Hepatocyte (in vitro differentiated cells): ENCODE results near the gene GPC5. TPM values are rescaled to one million over a fixed set of nuclear protein-coding genes. Genes with fewer than 3 reads are reported as not detected.

ENCODE experiments used
- DNase-seq: peaks from one replicate; pipeline ENCODE4 v3.0.0-alpha.2; 2016; ENCODE audit warnings: low spot score
- H2AFZ ChIP-seq: fragments of 200-600 bp; sonication (generic); 2 replicates; pipeline ENCODE4 v1.6.0; 2016; ENCODE audit warnings: antibody characterized with exemption, mild to moderate bottlenecking
- H3K27ac ChIP-seq: fragments of 200-600 bp; sonication (generic); 2 replicates; pipeline ENCODE4 v1.5.1; 2016; ENCODE audit warnings: mild to moderate bottlenecking
- H3K27me3 ChIP-seq: fragments of 200-600 bp; sonication (generic); 2 replicates; pipeline ENCODE4 v1.6.1; 2016
- H3K36me3 ChIP-seq: fragments of 200-600 bp; sonication (generic); replicated peaks from 2 replicates; pipeline ENCODE4 v1.5.1; 2016; ENCODE audit warnings: low read depth; ENCODE audit not compliant: insufficient read depth
- H3K4me1 ChIP-seq: fragments of 200-600 bp; sonication (generic); 2 replicates; pipeline ENCODE4 v1.5.1; 2016; ENCODE audit warnings: mild to moderate bottlenecking, moderate library complexity; ENCODE audit not compliant: insufficient read depth
- H3K4me2 ChIP-seq: fragments of 200-600 bp; sonication (generic); 2 replicates; pipeline ENCODE4 v1.6.0; 2016
- H3K4me3 ChIP-seq: fragments of 200-600 bp; sonication (generic); 2 replicates; pipeline ENCODE4 v1.5.1; 2016; ENCODE audit warnings: mild to moderate bottlenecking
- H3K79me2 ChIP-seq: fragments of 200-600 bp; sonication (generic); 2 replicates; pipeline ENCODE4 v1.6.0; 2017; ENCODE audit warnings: mild to moderate bottlenecking
- H3K9me2 ChIP-seq: fragments of 200-600 bp; sonication (generic); replicated peaks from 2 replicates; pipeline ENCODE4 v1.6.0; 2017; ENCODE audit warnings: mild to moderate bottlenecking; ENCODE audit not compliant: insufficient read depth
- H3K9me3 ChIP-seq: fragments of 200-600 bp; sonication (generic); 2 replicates; pipeline ENCODE4 v1.5.1; 2016; ENCODE audit warnings: low read depth, mild to moderate bottlenecking
- H4K20me1 ChIP-seq: fragments of 200-600 bp; sonication (generic); 2 replicates; pipeline ENCODE4 v1.6.0; 2016; ENCODE audit warnings: mild to moderate bottlenecking; ENCODE audit not compliant: insufficient read depth, poor library complexity, severe bottlenecking
- CTCF ChIP-seq: fragments of 200-600 bp; sonication (generic); IDR thresholded peaks from 2 replicates; pipeline ENCODE4 v1.5.1; 2016; ENCODE audit warnings: antibody characterized with exemption, mild to moderate bottlenecking; ENCODE audit not compliant: poor library complexity
- EZH2 ChIP-seq: fragments of 200-600 bp; sonication (generic); IDR thresholded peaks from 2 replicates; pipeline ENCODE4 v1.6.1; 2016; ENCODE audit warnings: antibody characterized with exemption, mild to moderate bottlenecking, borderline replicate concordance
- EZH2phosphoT487 ChIP-seq: fragments of 200-600 bp; sonication (generic); IDR thresholded peaks from one replicate; pipeline ENCODE4 v1.6.1; 2018; ENCODE audit warnings: antibody characterized with exemption, mild to moderate bottlenecking, low read depth, moderate library complexity; ENCODE audit not compliant: unreplicated experiment, severe bottlenecking
- WGBS: methylation state at CpG from one replicate; pipeline ENCODE4 v1.1.6; 2016; ENCODE audit warnings: low lambda C conversion rate; ENCODE audit errors: missing lambda C conversion rate; 5-methylcytosine and 5-hydroxymethylcytosine counted together
- polyA plus RNA-seq: library from polyadenylated mRNA; unstranded; fragments of >200 nt; fragmentation: Nextera tagmentation; extraction: Ambion mirVana; gene quantifications from 2 replicates; pipeline ENCODE4 v1.2.1, GENCODE V29; 2016
- total RNA-seq: library from RNA; depleted of rRNA; stranded (reverse); fragments of >200 nt; gene quantifications from 2 replicates; pipeline ENCODE4 v1.2.3, GENCODE V29; 2014

The GPC5 gene
- total and polyA plus RNA-seq, 2 experiments from 2014 or later: 3.9 to 5.4 TPM

GRCh38 chr13:91768746-91769145 lies 370.3 kb downstream of the GPC5 start:
- no peaks in the 10 kb centered on the region for H3K9me3 ChIP-seq
- no peaks in the 10 kb centered on the region for H3K9me2 ChIP-seq
- H2AFZ ChIP-seq: no peak overlapping the region
- no peak for DNase-seq
- H3K36me3 ChIP-seq: no peaks in the 10 kb centered on the region
- H3K4me2 ChIP-seq: no peak overlapping the region
- no peaks in the 10 kb centered on the region for H4K20me1 ChIP-seq
- WGBS: 94% methylated on average over 2 of the region's 2 CpGs
- no peak for TF ChIP-seq CTCF
- no peak for TF ChIP-seq EZH2
- no peak for TF ChIP-seq EZH2phosphoT487
- H3K4me3 ChIP-seq: no peak overlapping the region
- no peaks in the 10 kb centered on the region for H3K79me2 ChIP-seq
- no peaks in the 10 kb centered on the region for H3K27me3 ChIP-seq
- no peaks in the 10 kb centered on the region for H3K4me1 ChIP-seq
- H3K27ac ChIP-seq: no peak overlapping the region

- DNase-seq: no peak
- TF ChIP-seq EZH2 (no peak), CTCF (no peak), EZH2phosphoT487 (no peak)
- Histone ChIP-seq H3K9me2 (no peaks in the 10 kb centered on the region), H3K36me3 (no peaks in the 10 kb centered on the region), H3K9me3 (no peaks in the 10 kb centered on the region), H3K27ac (no peak overlapping the region), H3K4me3 (no peak overlapping the region), H3K4me2 (no peak overlapping the region), H3K27me3 (no peaks in the 10 kb centered on the region), H3K4me1 (no peaks in the 10 kb centered on the region), H2AFZ (no peak overlapping the region), H3K79me2 (no peaks in the 10 kb centered on the region), H4K20me1 (no peaks in the 10 kb centered on the region)
- WGBS: 86% methylated on average over 1 of the region's 1 CpG
Measured at GRCh38 chr13:91771229-91771628, 372.8 kb downstream of the GPC5 start.

GRCh38 chr13:91773591-91774227 lies 375.3 kb downstream of the GPC5 start:
- TF ChIP-seq CTCF (no peak), EZH2phosphoT487 (no peak), EZH2 (no peak)
- no peaks in the 10 kb centered on the region for H3K79me2 ChIP-seq
- 74% methylated on average over 3 of the region's 3 CpGs for WGBS
- no peak for DNase-seq
- no peaks in the 10 kb centered on the region for H3K9me2 ChIP-seq
- H3K4me3 ChIP-seq: no peak overlapping the region
- no peaks in the 10 kb centered on the region for H3K9me3 ChIP-seq
- no peaks in the 10 kb centered on the region for H4K20me1 ChIP-seq
- peaks cover 5% of the 10 kb centered on the region for H3K4me1 ChIP-seq
- H3K27me3 ChIP-seq: no peaks in the 10 kb centered on the region
- H2AFZ ChIP-seq: no peak overlapping the region
- H3K4me2 ChIP-seq: no peak overlapping the region
- no peaks in the 10 kb centered on the region for H3K36me3 ChIP-seq
- no peak overlapping the region for H3K27ac ChIP-seq
